Measurements from ENCODE around the gene CCDC148. TPM values are rescaled to one million over a fixed set of nuclear protein-coding genes. Genes with fewer than 3 reads are reported as not detected.

The CCDC148 gene
- total RNA-seq, 1 donor from 2014 or later: 0.30 TPM

GRCh38 chr2:158197940-158198339 lies 258.6 kb downstream of the CCDC148 start:
- no peaks in the 10 kb centered on the region for H3K9me3 ChIP-seq (replicated peaks)
- H3K36me3 ChIP-seq: no peaks in the 10 kb centered on the region
- intact Hi-C loops (cut with micrococcal nuclease): no loop called here
- H3K27ac ChIP-seq (replicated peaks): no peak overlapping the region
- TF ChIP-seq, protein P1, sequence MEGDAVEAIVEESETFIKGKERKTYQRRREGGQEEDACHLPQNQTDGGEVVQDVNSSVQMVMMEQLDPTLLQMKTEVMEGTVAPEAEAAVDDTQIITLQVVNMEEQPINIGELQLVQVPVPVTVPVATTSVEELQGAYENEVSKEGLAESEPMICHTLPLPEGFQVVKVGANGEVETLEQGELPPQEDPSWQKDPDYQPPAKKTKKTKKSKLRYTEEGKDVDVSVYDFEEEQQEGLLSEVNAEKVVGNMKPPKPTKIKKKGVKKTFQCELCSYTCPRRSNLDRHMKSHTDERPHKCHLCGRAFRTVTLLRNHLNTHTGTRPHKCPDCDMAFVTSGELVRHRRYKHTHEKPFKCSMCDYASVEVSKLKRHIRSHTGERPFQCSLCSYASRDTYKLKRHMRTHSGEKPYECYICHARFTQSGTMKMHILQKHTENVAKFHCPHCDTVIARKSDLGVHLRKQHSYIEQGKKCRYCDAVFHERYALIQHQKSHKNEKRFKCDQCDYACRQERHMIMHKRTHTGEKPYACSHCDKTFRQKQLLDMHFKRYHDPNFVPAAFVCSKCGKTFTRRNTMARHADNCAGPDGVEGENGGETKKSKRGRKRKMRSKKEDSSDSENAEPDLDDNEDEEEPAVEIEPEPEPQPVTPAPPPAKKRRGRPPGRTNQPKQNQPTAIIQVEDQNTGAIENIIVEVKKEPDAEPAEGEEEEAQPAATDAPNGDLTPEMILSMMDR (IDR thresholded peaks at IDR 0.05; ENCODE audit: borderline replicate concordance): no peak
- no peaks in the 10 kb centered on the region for H3K27me3 ChIP-seq (ENCODE audit: low read depth)
- peaks cover 7% of the 10 kb centered on the region for H3K4me1 ChIP-seq
- no peak for DNase-seq
- H3K4me3 ChIP-seq: no peak overlapping the region

GRCh38 chr2:158194229-158194628 lies 262.3 kb downstream of the CCDC148 start:
- Histone ChIP-seq H3K4me1 (peaks cover 8% of the 10 kb centered on the region), H3K4me3 (no peak overlapping the region), H3K27me3 (ENCODE audit: low read depth) (no peaks in the 10 kb centered on the region), H3K36me3 (no peaks in the 10 kb centered on the region), H3K27ac (replicated peaks) (no peak overlapping the region), H3K9me3 (replicated peaks) (no peaks in the 10 kb centered on the region)
- TF ChIP-seq, protein P1 (IDR thresholded peaks at IDR 0.05; ENCODE audit: borderline replicate concordance): no peak
- intact Hi-C loops (cut with micrococcal nuclease): no loop called here
- DNase-seq: no peak

GRCh38 chr2:158192515-158193443 lies 263.8 kb downstream of the CCDC148 start:
- Histone ChIP-seq H3K36me3 (no peaks in the 10 kb centered on the region), H3K4me3 (no peak overlapping the region), H3K4me1 (peaks cover 8% of the 10 kb centered on the region), H3K27ac (replicated peaks) (no peak overlapping the region), H3K27me3 (ENCODE audit: low read depth) (no peaks in the 10 kb centered on the region), H3K9me3 (replicated peaks) (no peaks in the 10 kb centered on the region)
- TF ChIP-seq, protein P1 (IDR thresholded peaks at IDR 0.05; ENCODE audit: borderline replicate concordance): no peak
- DNase-seq: no peak
- intact Hi-C loops (cut with micrococcal nuclease): no loop called here

DNA sequence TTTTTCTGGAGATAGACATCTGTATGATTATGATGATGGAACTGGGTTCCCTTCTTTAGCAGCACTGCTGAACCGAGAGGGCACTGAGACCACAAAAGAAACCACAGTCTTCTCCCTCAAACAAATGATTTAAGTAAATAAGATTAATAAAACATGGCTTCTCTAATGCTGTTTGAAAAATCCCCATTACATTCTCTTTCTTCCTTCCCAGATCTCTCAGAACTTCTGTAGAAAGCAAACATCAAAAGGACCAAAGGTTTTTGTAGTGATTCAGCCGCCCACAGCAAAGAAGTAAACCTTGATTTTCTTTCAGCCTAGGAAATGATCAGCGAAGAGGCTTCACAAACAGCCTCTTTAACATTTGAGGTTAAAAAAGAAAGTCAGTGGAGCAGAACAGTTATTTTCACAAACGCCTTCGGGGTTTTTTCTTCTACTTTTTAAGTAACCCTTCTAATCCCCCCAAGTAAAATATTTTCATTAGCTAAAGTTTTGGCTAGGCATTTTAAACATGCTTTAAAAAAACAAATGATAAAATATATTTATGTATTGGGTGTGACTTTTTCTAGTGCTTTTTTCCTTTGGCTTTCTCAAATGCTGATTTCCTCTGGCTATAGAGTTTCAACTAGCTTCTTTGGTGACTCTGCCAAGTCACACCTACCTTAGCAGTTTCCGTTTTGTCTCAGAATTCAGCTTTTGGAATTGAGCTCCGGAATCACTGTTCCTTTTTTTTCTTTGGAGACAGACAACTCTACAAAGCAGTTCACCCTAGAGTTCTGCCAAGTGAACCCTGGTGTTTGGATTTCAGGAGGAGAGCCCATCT lies 265.3 kb downstream of the CCDC148 start:
- TF ChIP-seq, protein P1 (IDR thresholded peaks at IDR 0.05; ENCODE audit: borderline replicate concordance): no peak
- Histone ChIP-seq H3K4me1 (peaks cover 8% of the 10 kb centered on the region), H3K27ac (replicated peaks) (peak overlapping the region; percentile 47), H3K27me3 (ENCODE audit: low read depth) (no peaks in the 10 kb centered on the region), H3K4me3 (peak overlapping the region; percentile 36), H3K9me3 (replicated peaks) (no peaks in the 10 kb centered on the region), H3K36me3 (no peaks in the 10 kb centered on the region)
- DNase-seq: no peak
- intact Hi-C loops (cut with micrococcal nuclease): no loop called here

DNA sequence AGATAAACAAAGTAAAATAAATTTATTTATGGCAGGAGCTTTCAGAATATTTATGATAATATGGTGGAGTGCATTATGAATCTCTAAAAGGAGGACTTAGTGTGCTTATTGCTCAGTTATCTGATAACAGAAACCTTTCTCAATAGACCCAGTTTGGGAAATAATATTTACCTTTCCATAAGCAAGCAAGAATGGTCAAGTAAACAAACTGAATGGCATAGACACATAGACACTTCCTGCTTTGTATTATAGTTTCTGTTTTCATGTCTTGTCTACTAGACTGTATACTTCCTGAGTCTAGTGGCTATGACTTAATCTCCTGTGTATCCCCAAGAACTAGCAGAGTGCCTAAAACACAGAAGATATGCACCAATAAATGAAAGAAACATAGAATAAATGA lies 267.0 kb downstream of the CCDC148 start:
- H3K4me3 ChIP-seq: no peak overlapping the region
- TF ChIP-seq, protein P1 (IDR thresholded peaks at IDR 0.05; ENCODE audit: borderline replicate concordance): no peak
- no peak for DNase-seq
- H3K36me3 ChIP-seq: no peaks in the 10 kb centered on the region
- no peak overlapping the region for H3K27ac ChIP-seq (replicated peaks)
- no peaks in the 10 kb centered on the region for H3K9me3 ChIP-seq (replicated peaks)
- no peaks in the 10 kb centered on the region for H3K27me3 ChIP-seq (ENCODE audit: low read depth)
- intact Hi-C loops (cut with micrococcal nuclease): no loop called here
- H3K4me1 ChIP-seq: peaks cover 8% of the 10 kb centered on the region

Data from left ventricle myocardium inferior (tissue), 1 donor.